GM06990 (cell line): Measurements from ENCODE around the gene UBN1.

Experiments used
- DNase-seq: peaks from one replicate; pipeline ENCODE4 v3.0.0-alpha.2; 2011; ENCODE audit not compliant: insufficient read length; ENCODE audit errors: extremely low read depth
- H3K27me3 ChIP-seq: replicated peaks from 2 replicates; pipeline ENCODE4 v1.6.0; 2011; ENCODE audit warnings: low read length; ENCODE audit not compliant: control insufficient read depth, insufficient read depth
- H3K36me3 ChIP-seq: 2 replicates; pipeline ENCODE4 v1.5.1; 2011; ENCODE audit warnings: low read length; ENCODE audit not compliant: control insufficient read depth, insufficient read depth
- H3K4me3 ChIP-seq: replicated peaks from 2 replicates; pipeline ENCODE4 v1.5.1; 2011; ENCODE audit warnings: low read depth, mild to moderate bottlenecking, control low read depth, low read length
- TF ChIP-seq, protein P1 (sequence below): IDR thresholded peaks from 2 replicates; pipeline ENCODE4 v1.5.1; 2011; ENCODE audit warnings: low read length, control low read depth, mild to moderate bottlenecking, inconsistent platforms; ENCODE audit not compliant: insufficient read depth, poor library complexity, severe bottlenecking

UBN1 gene

DNA sequence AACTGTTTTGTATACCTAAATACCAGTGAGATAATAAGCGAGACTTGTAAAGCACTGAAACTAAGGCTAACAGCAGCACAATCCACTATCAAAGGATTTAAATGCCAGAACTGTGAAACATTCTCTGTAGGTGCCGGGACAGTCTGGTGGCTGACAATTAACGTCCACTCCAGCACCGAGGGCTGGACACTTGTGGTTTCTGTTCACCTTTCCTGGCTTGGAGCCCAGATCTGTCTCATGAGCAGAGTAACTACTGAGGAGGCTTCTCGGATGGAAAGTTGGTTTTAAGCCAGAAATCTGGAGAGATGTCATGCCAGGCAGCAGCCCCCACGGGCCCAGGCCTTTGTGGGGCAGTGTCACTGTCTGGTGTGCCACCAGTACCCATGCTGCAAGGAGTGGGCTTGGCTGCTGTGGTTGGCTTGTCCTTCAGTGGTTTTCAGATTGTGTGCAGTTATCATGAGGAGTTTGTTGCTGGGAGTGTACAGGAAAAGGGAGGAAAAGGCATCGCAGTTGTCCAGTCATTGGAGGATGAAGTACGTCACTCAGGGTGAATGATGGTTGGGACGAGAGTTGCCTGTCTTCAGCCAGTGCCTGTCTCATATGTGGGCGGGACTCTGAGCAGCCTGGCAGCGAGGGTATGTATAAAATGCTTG lies 35.5 kb downstream of the UBN1 start:
- no peak for DNase-seq
- TF ChIP-seq, protein P1, sequence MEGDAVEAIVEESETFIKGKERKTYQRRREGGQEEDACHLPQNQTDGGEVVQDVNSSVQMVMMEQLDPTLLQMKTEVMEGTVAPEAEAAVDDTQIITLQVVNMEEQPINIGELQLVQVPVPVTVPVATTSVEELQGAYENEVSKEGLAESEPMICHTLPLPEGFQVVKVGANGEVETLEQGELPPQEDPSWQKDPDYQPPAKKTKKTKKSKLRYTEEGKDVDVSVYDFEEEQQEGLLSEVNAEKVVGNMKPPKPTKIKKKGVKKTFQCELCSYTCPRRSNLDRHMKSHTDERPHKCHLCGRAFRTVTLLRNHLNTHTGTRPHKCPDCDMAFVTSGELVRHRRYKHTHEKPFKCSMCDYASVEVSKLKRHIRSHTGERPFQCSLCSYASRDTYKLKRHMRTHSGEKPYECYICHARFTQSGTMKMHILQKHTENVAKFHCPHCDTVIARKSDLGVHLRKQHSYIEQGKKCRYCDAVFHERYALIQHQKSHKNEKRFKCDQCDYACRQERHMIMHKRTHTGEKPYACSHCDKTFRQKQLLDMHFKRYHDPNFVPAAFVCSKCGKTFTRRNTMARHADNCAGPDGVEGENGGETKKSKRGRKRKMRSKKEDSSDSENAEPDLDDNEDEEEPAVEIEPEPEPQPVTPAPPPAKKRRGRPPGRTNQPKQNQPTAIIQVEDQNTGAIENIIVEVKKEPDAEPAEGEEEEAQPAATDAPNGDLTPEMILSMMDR: no peak
- H3K27me3 ChIP-seq: no peaks in the 10 kb centered on the region
- H3K4me3 ChIP-seq: no peak overlapping the region
- H3K36me3 ChIP-seq: peaks cover 41% of the 10 kb centered on the region

DNA sequence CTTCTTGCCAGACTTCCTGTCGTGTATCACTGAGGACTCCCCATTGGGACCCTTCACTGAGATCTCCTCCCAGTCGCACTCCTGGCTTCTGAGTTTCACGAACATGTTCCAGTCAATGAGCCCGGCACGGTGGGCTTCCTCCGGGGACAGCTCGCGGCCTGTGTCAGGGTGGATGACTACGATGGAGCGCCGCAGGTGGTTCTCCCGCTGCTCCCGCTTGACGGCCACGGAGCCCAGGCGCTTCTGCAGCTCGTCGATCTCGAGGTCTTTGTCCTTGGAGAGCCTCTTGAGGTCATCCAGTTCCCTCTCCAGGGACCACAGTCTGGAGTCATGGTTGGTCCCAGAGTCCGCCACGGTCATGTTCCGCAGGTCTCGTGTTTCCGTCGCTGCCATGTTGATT lies 36.2 kb downstream of the UBN1 start:
- H3K27me3 ChIP-seq: no peaks in the 10 kb centered on the region
- peaks cover 43% of the 10 kb centered on the region for H3K36me3 ChIP-seq
- no peak overlapping the region for H3K4me3 ChIP-seq
- TF ChIP-seq, protein P1: no peak
- DNase-seq: no peak

DNA sequence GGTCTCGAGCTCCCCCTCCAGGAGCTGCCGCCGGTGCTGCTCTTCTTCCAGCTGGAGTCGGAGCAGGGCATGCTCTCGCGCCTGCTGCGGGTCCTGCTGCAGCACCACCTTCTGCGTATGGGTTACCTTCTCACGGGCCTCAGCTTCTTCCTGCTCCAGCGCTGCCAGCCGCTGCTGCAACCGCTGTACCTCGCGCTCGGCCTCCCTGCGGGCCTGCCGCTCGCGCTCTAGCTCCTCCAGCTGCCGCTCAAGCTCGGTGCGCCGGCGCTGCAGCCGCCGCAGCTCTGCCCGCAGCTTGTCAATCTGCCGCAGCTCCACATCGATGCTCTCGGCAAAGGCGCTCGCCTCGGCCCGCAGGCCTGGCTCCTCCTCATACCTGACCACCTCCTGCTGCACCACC lies 36.9 kb downstream of the UBN1 start:
- TF ChIP-seq, protein P1: no peak

DNA sequence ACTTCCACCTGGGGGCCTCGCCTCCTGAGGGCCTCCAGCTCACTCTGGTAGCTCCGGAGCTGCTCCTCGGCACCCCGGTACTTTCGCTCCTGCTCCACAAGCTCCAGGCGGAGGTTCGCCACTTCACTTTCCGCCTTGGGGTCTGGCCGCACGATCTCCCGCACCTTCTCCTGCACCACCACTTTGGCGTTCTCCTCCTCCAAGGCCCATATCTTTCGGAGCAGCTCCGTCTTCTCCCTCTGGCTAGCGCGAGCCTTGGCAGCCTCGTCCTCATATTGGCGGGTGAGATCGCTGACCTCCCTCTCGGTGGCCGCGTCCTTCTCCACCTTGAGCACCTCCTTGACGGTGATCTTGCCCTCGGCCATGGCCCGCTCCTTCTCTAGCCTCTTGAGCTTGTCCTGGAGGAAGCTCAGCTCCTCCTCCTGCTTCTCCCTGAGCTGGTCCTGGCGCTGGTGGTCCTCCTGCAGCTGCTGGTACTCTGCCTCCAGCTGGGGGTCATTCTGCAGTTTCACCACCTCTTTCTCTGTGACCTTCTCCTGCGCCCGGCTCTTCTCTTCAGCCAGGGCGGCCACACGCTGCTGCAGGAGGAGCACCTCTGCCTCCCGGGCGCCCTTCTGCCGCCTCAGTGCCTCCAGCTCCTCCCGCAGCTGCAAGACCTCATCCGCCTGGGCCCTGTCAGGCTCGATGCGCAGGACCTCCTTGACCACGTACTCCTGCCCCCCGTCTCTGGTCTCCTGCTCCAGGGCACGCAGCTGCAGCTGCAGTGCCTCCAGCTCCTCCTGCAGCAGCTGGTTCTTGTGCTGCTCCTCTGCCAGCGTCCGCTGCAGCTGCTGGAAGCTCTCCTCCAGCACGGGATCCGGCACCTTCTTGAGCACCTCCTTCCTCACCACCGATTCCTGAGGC lies 37.9 kb downstream of the UBN1 start:
- Histone ChIP-seq H3K36me3 (peaks cover 37% of the 10 kb centered on the region), H3K27me3 (no peaks in the 10 kb centered on the region), H3K4me3 (no peak overlapping the region)
- TF ChIP-seq, protein P1: no peak
- no peak for DNase-seq

More for the DNA sequence above, 36.9 kb downstream of the UBN1 start:
- no peak for DNase-seq
- no peak overlapping the region for H3K4me3 ChIP-seq
- peaks cover 43% of the 10 kb centered on the region for H3K36me3 ChIP-seq
- H3K27me3 ChIP-seq: no peaks in the 10 kb centered on the region

DNA sequence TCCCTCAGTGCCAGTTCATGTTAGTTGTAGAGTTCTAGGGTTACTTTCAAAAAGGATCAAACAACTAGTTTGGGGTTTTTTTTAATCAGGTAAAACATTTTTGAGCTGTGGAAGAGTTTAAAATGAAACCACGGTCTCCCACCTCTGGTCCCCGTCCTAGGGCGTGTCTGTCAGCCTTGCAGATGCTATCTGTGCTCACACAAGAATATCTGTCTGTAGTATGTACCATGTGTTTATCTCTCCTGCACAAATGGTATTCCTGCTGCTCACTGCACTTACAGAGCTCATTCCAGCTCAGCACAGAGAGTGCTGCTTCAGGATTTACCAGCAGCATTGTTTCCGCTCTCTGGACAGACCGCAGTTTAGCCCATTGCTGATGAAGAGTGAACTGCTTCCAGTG lies 38.9 kb downstream of the UBN1 start:
- no peak for DNase-seq
- Histone ChIP-seq H3K27me3 (no peaks in the 10 kb centered on the region), H3K36me3 (peaks cover 32% of the 10 kb centered on the region), H3K4me3 (no peak overlapping the region)
- TF ChIP-seq, protein P1: no peak
